Kidney epithelial cell (primary cell): ENCODE measurements around the gene BCL6B. TPM values are rescaled to one million over a fixed set of nuclear protein-coding genes. Genes with fewer than 3 reads are reported as not detected.
"Not testable (repeated sequence)": the region's sequence is repeated elsewhere in the genome, so short reads cannot be mapped to it uniquely, and the experiment has no call there.

Experiments used
- DNase-seq: peaks from one replicate; pipeline ENCODE4 v3.0.0-alpha.2; 2010; ENCODE audit warnings: low read depth
- H3K27me3 ChIP-seq: 2 replicates; pipeline ENCODE4 v1.6.0; 2011; ENCODE audit warnings: low read length; ENCODE audit not compliant: control insufficient read depth, insufficient read depth
- H3K36me3 ChIP-seq: 2 replicates; pipeline ENCODE4 v1.5.1; 2011; ENCODE audit warnings: low read length; ENCODE audit not compliant: control insufficient read depth, insufficient read depth
- H3K4me3 ChIP-seq: 2 replicates; pipeline ENCODE4 v1.5.1; 2011; ENCODE audit warnings: low read depth, mild to moderate bottlenecking, control low read depth, low read length
- CTCF ChIP-seq: IDR thresholded peaks from 2 replicates; pipeline ENCODE4 v1.5.1; 2011; ENCODE audit warnings: mild to moderate bottlenecking, moderate library complexity, low read length, control low read depth, inconsistent platforms; ENCODE audit not compliant: insufficient read depth, poor library complexity, severe bottlenecking
- total RNA-seq: library from RNA; depleted of rRNA; stranded (reverse); fragments of >200 nt; gene quantifications from 2 replicates; pipeline ENCODE4 v1.2.3, GENCODE V29; 2015

Gene BCL6B
- total RNA-seq, 1 donor from 2014 or later, result 0.08 TPM

DNA sequence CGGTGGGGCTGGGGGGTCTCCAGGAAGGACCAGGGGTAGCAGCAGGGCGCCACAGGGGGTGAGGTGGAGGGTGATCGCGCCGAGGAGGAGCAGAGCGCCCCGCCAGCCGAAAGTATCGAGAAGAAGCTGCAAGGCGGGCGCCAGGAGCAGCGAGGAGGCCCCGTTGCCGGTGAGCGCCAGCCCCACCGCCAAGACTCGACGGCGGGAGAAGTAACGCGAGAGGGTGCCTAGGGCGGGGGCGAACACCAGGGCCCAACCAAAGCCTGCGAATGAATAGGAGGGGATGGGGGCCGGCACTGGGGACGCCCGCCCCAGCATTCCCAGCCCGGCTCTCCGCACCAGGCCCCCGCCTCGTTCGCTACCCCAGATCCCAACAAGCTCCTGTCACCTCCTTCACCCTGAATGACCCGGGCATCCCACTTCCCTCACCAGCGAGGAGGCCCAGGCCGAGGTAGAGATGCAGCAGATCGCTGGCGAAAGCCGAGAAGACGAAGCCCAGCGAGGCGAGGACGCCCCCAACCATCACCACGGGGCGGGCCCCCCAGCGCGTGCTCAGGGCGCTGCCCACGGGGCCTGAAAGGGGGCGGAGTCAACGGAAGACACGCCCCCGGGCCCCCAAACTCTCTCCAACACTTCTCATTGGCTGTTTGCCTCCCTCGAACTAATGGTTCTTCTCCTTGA, 19.8 kb downstream of the BCL6B start:
- no peaks in the 10 kb centered on the region for H3K36me3 ChIP-seq
- no peak for TF ChIP-seq CTCF
- no peak for DNase-seq
- peaks cover 33% of the 10 kb centered on the region for H3K27me3 ChIP-seq
- no peak overlapping the region for H3K4me3 ChIP-seq

DNA sequence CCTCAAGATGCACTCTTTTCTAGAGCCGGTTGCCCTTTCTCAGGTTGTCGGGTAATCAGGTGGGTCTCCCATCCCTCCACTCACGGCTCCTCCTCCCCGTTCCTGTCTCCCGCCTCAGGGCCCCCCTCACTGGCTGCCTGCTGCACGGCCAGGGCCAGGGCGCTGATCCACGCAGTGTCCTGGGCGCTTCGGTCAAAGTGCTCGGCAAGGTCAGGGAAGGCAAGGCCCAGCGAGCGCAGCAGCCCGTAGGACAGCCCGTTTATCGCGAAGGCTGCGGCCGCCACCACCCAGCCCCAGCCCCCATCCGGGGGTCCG, 20.3 kb downstream of the BCL6B start:
- TF ChIP-seq CTCF, result no peak

DNA sequence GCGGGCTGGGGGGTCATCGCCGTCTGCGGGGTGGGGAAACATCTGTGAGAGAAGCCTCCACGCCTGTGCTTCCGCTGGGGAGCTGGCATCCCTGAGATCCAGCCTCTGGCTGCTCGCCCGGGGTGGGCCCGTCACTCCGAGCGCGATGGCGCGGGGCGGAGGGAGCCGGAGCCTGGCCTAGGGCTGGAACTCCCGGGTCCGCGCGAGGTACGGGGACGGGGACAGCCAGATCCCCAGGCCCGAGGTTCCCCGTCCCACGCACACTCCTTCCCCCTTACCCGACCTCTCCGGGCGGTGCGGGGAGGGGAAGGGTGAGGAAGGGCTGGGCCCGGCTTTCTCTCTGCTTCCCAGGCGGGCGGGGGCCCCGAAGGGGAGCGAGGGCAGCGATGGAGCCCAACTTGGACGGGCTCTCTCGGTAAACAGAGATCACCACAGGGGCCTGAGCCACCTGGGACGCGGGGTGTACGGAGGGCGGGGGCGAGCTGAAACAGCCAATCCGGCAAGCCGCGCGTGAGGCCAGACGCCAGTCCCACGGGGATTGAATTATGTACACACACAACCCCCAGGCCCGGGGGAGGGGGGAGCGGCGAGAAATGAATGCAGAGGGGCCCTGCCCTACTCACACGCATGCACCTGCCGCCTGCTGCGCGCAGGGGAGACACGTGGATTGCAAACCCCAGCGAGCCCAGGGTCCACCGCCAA, 20.8 kb downstream of the BCL6B start, which contains the start of gene SLC16A11:
Gene SLC16A11 (minus strand): TSS at position 596 of the 702 bp plus-strand sequence. CDS start 579 bp downstream, at position 17.
- peak within 1 kb of the TSS; percentile 21 for H3K4me3 ChIP-seq
- no peaks in the 10 kb centered on the region for H3K36me3 ChIP-seq
- no peak for TF ChIP-seq CTCF
- peaks cover 33% of the 10 kb centered on the region for H3K27me3 ChIP-seq
- no peak for DNase-seq

More for the DNA sequence above, 20.3 kb downstream of the BCL6B start:
- peaks cover 33% of the 10 kb centered on the region for H3K27me3 ChIP-seq
- H3K4me3 ChIP-seq, result peak overlapping the region; percentile 21
- DNase-seq, result no peak
- no peaks in the 10 kb centered on the region for H3K36me3 ChIP-seq

DNA sequence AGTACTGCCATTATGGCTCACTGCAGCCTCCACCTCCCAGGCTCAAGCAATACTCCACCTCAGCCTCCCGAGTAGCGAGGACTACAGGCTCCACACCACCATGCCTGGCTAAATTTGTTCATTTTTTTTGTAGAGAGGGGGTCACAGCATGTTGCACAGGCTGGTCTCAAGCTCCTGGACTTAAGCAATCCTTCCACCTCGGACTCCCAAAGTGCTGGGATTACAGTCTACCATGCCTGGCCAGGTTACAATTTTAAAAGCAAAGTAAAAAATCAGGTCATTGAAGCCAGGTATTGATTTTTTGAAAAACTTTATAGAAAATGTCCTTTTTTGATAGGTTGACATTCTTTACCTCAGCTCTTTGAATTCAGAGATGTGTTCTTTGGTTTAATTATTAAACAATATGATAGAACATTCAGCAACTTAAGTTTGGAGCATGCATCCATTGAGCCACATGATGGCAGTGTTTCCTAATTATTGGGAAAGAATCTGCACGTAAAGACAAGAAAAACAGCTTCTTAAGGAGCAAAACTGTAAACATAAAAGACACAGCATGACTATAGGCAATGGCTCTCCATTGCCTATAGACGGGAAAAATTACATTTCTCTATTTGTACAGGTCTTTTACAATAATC, 22.8 kb downstream of the BCL6B start:
- no peaks in the 10 kb centered on the region for H3K36me3 ChIP-seq
- TF ChIP-seq CTCF, result peak; percentile 69
- no peak overlapping the region for H3K4me3 ChIP-seq
- peak; percentile 56 for DNase-seq
- H3K27me3 ChIP-seq, result peaks cover 33% of the 10 kb centered on the region

GRCh38 chr17:7046127-7046724, 23.4 kb downstream of the BCL6B start:
- Histone ChIP-seq H3K4me3 (no peak overlapping the region), H3K27me3 (peaks cover 33% of the 10 kb centered on the region), H3K36me3 (no peaks in the 10 kb centered on the region)
- TF ChIP-seq CTCF, result no peak
- DNase-seq, result no peak

- not testable (repeated sequence) for H3K4me3 ChIP-seq, DNase-seq, H3K36me3 ChIP-seq
- peaks cover 30% of the 10 kb centered on the region for H3K27me3 ChIP-seq
Measured at GRCh38 chr17:7046725-7047397, 24.0 kb downstream of the BCL6B start.
